ENCODE results near the gene GAB2. TPM values are rescaled to one million over a fixed set of nuclear protein-coding genes. Genes with fewer than 3 reads are reported as not detected.

The GAB2 gene
- total RNA-seq, 2 experiments from 2014 or later = 10.7 to 11.9 TPM

- no peaks in the 10 kb centered on the region for H3K9me3 ChIP-seq (ENCODE audit: control insufficient read depth in 1 of 2, insufficient read depth in 1 of 2, low read length in 2 of 2)
- Mint-ChIP-seq H3K4me3 (no peak overlapping the region), H3K36me3 (ENCODE audit: low read depth) (peaks cover 6% of the 10 kb centered on the region), H3K27me3 (peaks cover 4% of the 10 kb centered on the region), H3K9me3 (no peaks in the 10 kb centered on the region), H3K27ac (no peak overlapping the region), H3K4me1 (ENCODE audit: low read depth) (no peaks in the 10 kb centered on the region)
- H3K27ac ChIP-seq (ENCODE audit: low read depth in 1 of 2, low read length in 2 of 2) = no peak overlapping the region
- ChIA-PET CTCF (no interaction called here), POLR2A (interaction anchor here (1.1 kb wide), 1 partner anchor 8 kb away, joined by 3 read pairs; no protein-coding TSS in a partner anchor)
- H3K36me3 ChIP-seq (ENCODE audit: insufficient read depth, low read length) = no peaks in the 10 kb centered on the region
- no peak for TF ChIP-seq CTCF (IDR thresholded peaks at IDR 0.05)
- no peak for DNase-seq
- H3K27me3 ChIP-seq (ENCODE audit: control insufficient read depth in 1 of 2, insufficient read depth in 2 of 2, low read length in 2 of 2) = no peaks in the 10 kb centered on the region
- ATAC-seq (ENCODE audit: poor library complexity) = no peak
- H3K4me1 ChIP-seq (ENCODE audit: insufficient read depth, low read length) = no peaks in the 10 kb centered on the region
- no peak overlapping the region for H3K4me3 ChIP-seq (ENCODE audit: low read length)
- intact Hi-C loops (cut with DNase I, micrococcal nuclease) = no loop called here
Observed at GRCh38 chr11:78426845-78427244, 9.2 kb upstream of the GAB2 start.

GRCh38 chr11:78425399-78426070 lies 7.9 kb upstream of the GAB2 start:
- Histone ChIP-seq H3K27ac (ENCODE audit: low read depth in 1 of 2, low read length in 2 of 2) (no peak overlapping the region), H3K36me3 (ENCODE audit: insufficient read depth, low read length) (no peaks in the 10 kb centered on the region), H3K4me1 (ENCODE audit: insufficient read depth, low read length) (peaks cover 6% of the 10 kb centered on the region), H3K9me3 (ENCODE audit: control insufficient read depth in 1 of 2, insufficient read depth in 1 of 2, low read length in 2 of 2) (no peaks in the 10 kb centered on the region), H3K27me3 (ENCODE audit: control insufficient read depth in 1 of 2, insufficient read depth in 2 of 2, low read length in 2 of 2) (peaks cover 0 to under 1% of the 10 kb centered on the region in 2 experiments), H3K4me3 (ENCODE audit: low read length) (no peak overlapping the region)
- Mint-ChIP-seq H3K9me3 (no peaks in the 10 kb centered on the region), H3K27me3 (peaks cover 14% of the 10 kb centered on the region), H3K4me1 (ENCODE audit: low read depth) (no peaks in the 10 kb centered on the region), H3K4me3 (no peak overlapping the region), H3K36me3 (ENCODE audit: low read depth) (no peaks in the 10 kb centered on the region), H3K27ac (no peak overlapping the region)
- no peak for DNase-seq
- CTCF ChIA-PET = no interaction called here
- no peak for TF ChIP-seq CTCF (IDR thresholded peaks at IDR 0.05)
- intact Hi-C loops (cut with DNase I, micrococcal nuclease) = no loop called here
- no peak for ATAC-seq (ENCODE audit: poor library complexity)
- POLR2A ChIA-PET = no interaction called here

GRCh38 chr11:78424334-78425270 lies 7.0 kb upstream of the GAB2 start:
- DNase-seq = peak in 3 of 14 experiments; percentile 19 to 42 (median 28)
- no peak overlapping the region for H3K27ac Mint-ChIP-seq
- no peak overlapping the region for H3K4me3 Mint-ChIP-seq
- CTCF ChIA-PET = no interaction called here
- Histone ChIP-seq H3K36me3 (ENCODE audit: insufficient read depth, low read length) (no peaks in the 10 kb centered on the region), H3K4me3 (ENCODE audit: low read length) (no peak overlapping the region), H3K9me3 (ENCODE audit: control insufficient read depth in 1 of 2, insufficient read depth in 1 of 2, low read length in 2 of 2) (no peaks in the 10 kb centered on the region), H3K27ac (ENCODE audit: low read depth in 1 of 2, low read length in 2 of 2) (no peak overlapping the region), H3K27me3 (ENCODE audit: control insufficient read depth in 1 of 2, insufficient read depth in 2 of 2, low read length in 2 of 2) (peaks cover 0 to 5% of the 10 kb centered on the region in 2 experiments), H3K4me1 (ENCODE audit: insufficient read depth, low read length) (peaks cover 13% of the 10 kb centered on the region)
- no peaks in the 10 kb centered on the region for H3K9me3 Mint-ChIP-seq
- intact Hi-C loops (cut with DNase I, micrococcal nuclease) = no loop called here
- no peaks in the 10 kb centered on the region for H3K36me3 Mint-ChIP-seq (ENCODE audit: low read depth)
- no peak for TF ChIP-seq CTCF (IDR thresholded peaks at IDR 0.05)
- H3K4me1 Mint-ChIP-seq (ENCODE audit: low read depth) = peaks cover 4% of the 10 kb centered on the region
- POLR2A ChIA-PET = no interaction called here
- peaks cover 20% of the 10 kb centered on the region for H3K27me3 Mint-ChIP-seq
- no peak for ATAC-seq (ENCODE audit: poor library complexity)

Data from CD4-positive, alpha-beta T cell (primary cell).